NCI-H460 (cell line): Measurements from ENCODE around the gene HSD17B2. TPM values are rescaled to one million over a fixed set of nuclear protein-coding genes. Genes with fewer than 3 reads are reported as not detected.
A peak's percentile ranks its signal among the peaks of the same experiment; 100 is the strongest.
"Not testable (repeated sequence)": the region's sequence is repeated elsewhere in the genome, so short reads cannot be mapped to it uniquely, and the experiment has no call there.

Experiments used
- DNase-seq: peaks from one replicate; pipeline ENCODE4 v3.0.0-alpha.2; 2016; ENCODE audit warnings: low read depth; ENCODE audit errors: extremely low read depth
- polyA plus RNA-seq: library from polyadenylated mRNA; depleted of rRNA; stranded (reverse); fragments of >200 nt; gene quantifications from 2 replicates; pipeline ENCODE4 v1.2.3, GENCODE V29; 2014; cell fraction: nucleus; rRNA removed
- total RNA-seq: library from RNA; depleted of rRNA; stranded (reverse); fragments of >200 nt; shearing (Covaris generic); gene quantifications from 2 replicates; pipeline ENCODE4 v1.2.3, GENCODE V29; 2014; rRNA removed

Gene HSD17B2, protein sequence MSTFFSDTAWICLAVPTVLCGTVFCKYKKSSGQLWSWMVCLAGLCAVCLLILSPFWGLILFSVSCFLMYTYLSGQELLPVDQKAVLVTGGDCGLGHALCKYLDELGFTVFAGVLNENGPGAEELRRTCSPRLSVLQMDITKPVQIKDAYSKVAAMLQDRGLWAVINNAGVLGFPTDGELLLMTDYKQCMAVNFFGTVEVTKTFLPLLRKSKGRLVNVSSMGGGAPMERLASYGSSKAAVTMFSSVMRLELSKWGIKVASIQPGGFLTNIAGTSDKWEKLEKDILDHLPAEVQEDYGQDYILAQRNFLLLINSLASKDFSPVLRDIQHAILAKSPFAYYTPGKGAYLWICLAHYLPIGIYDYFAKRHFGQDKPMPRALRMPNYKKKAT
- total RNA-seq, result not detected in 2 replicates
- polyA plus RNA-seq, result not detected in 2 replicates

DNA sequence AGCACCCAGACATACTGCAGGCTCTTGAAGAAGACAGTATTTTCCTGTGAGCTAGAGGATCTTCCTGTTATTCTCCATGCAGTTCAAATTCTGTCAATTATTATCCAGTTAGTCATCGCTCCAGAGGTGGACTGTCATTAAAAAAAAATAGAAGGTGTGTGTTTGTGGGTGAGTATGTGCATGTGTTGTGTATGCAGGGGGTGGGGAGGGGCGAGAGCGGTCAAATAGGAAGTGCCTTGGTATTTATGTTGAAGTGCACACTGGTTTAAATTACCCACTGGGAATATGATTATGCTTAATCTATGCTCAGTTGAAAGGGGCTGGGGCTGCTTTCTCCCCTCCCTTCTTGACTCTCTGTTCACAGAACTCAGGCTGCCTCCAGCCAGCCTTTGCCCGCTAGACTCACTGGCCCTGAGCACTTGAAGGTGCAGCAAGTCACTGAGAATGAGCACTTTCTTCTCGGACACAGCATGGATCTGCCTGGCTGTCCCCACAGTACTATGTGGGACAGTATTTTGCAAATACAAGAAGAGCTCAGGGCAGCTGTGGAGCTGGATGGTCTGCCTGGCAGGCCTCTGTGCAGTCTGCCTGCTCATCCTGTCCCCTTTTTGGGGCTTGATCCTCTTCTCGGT lies at the start of gene HSD17B2:
HSD17B2 (plus strand) TSS at position 273 of the 632 bp plus-strand sequence; CDS start at position 445, 172 bp downstream.
- DNase-seq, result no peak

DNA sequence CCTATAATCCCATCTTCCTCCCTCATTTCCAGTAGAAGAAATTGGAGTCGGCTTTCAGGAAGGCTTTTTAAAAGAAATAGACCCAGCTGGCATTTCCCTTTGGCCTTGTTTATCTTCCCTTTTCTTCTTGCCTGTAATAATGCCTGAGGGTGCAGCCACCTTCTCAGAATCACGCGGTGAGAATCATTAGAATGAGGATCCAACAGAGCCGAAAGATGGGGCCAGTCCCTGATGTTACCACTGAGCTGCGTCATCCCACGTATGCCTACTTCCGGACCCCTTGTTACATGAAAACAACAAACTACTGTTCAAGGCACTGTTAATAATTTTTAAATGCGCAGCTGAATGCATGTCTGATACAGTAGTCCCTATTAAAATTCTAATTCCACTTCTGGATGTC lies 47.9 kb upstream of the HSD17B2 start:
- DNase-seq, result no peak

DNA sequence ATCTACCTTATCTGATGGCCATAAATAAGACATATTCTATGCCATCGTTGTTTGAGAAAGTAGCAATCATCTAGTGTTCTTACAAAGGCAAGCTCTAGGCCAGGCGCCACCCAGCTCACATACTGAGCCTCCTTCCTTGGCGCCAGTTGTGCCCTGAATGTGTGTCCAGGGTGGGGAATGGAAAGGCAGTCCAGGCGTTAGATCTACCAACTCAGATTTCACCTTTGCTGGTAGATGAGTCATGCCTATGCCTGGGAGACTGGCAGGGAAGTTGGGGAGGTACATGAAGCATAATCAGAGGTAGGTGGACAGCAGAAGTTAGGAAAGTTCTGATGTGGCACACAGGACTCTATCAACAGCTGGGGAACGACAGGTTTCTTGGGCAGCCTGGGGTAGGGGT lies 47.3 kb upstream of the HSD17B2 start:
- DNase-seq, result no peak

DNA sequence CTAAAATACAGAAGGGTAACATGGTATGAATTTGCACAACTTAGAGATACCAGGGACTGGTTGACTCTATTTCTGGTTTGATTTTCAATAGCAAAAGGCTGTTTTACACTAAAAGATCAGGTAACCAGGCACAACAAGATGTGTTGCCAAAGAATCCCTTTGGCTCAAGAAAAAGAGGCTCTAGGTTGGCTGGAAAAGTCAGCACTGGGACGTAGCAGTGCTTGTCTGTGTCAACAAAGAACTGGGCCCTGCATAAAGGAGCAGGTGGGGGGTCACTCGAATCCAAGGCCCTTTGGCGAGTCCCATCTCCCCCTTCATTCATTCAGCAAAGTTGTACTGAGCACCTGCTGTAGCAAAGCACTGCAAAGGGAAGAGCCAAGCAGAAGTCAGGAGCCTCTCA lies 42.2 kb upstream of the HSD17B2 start:
- no peak for DNase-seq

DNA sequence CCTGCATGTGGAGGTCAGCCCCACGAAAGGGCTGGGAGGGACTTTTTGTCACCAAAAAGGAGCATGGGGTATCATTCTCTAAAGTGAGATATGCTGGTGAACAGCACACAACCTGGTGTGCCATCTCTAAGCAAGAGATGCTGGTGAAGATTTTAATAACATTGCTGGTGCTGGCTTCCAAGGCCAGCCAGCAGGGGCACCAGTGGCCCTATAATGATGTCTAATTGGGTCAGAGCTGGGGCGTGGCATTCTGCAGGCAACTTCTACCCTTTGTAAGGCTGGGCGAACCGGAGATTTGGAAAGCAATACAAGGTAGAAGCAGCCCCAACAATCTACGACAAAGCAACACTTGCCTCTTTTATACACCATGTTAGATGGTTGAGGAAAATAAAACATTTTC lies 40.6 kb upstream of the HSD17B2 start:
- no peak for DNase-seq

DNA sequence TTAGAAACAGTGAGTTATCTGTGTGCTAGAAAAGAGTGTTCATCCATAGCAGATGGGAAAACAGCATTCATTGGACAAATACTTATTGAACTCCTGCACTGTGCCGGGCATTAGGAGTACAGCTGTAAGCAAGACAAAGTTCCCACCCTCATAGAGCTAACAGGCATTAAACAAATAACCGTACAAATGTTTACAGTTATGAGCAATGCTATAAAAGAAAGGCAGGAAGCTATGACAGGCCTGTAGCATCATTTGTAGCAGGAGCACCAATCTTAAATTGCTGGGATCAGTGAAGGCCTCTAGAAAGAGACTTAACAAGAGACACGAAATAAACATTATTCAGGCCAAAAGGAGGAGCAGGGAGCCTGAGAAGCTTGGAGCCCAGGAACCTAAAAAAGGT lies 39.4 kb upstream of the HSD17B2 start:
- no peak for DNase-seq

DNA sequence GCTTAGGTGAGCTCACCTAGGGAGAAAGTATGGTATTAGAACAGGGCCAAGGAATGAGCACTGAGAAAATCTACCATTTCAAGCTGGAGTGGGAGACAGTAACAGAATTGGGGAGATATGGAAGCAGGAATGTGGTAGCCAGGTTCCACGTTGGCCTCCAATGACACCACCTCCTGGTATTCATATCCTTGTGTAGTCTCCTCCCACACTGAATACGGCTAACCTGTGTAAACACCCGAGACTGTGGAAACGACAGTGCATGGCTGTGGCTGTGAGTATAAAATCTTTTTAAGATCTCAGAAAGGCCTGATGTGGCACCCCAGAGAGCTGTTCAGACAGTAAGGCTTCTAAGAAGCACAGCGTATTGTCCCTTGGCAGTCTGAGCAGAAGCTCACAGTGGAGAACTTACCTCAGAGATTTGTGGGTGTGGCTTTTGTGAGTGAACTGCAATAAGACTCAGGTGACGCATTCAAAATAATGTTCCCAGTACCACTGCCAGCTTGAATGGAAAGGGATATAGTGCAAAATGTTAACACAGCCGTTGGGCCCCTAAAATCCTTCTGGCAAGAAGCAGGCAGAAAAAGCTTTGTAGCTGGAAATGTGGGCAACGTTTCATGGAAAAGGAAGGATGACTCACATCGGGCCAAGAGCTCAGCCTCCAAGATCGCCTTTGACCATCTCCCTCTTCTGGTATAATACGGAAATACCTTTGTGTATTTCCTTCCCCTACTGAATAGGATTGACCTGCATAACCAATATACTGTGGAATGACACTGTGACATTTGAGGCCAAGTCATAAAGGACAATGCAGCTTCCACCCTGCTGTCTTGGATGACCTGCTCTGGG lies 38.2 kb upstream of the HSD17B2 start:
- DNase-seq, result peak; percentile 51

DNA sequence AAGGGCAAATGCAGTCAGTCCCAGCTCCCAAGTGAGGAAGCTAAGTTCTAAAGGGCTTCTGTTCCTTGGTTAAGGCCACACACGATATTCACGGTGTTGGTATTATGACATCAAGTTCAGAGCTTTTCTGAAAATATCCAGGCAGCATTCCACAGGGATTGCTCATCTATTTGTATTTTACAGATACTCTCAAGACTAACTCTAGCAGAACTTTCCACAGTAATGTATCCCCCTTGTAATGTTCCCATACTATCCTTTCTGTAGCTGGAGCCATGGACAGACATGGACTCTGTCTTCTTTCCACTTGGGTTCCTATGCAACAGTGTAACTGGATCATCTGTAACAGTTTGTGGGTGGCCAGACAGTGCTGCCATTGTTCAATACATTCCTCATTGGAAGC lies 37.3 kb upstream of the HSD17B2 start:
- DNase-seq, result peak; percentile 15

DNA sequence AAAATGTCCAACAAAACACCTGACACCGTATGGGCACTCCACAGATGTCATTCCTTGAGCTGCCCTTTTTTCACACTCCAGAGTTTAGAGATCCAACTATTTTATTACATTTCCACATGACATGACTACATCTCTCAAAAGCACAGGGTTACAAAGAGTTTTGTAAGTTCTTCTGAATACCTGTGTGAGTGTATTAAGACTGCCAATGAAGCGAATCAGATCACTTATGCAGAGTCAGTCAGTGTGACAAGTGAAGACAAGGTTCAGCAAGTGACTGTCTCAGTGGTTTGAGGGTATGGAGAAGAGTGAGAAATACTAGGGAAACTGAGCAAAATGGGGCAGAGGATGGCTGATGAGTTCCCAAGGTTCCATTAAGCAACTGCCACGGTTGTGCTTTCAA lies 32.2 kb upstream of the HSD17B2 start:
- no peak for DNase-seq

DNA sequence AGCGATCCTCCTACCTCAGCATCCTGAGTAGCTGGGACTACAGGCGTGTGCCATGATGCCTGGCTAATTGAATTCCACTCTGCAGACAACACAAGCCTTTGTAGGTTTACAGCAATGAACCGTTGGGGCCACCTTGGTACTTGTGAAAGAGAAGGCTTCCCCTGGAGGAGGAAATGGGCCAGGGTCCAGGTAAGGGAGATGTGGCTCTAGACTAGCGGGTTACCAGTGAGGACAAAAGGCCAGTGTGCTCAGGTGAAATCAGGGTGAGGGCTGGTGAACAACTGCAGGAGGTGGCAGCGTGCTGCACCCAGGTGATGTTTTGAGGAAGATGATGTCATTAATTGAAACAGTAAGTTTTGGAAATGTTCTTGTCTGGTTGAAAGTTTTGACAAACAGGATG lies 30.5 kb upstream of the HSD17B2 start:
- DNase-seq, result no peak

DNA sequence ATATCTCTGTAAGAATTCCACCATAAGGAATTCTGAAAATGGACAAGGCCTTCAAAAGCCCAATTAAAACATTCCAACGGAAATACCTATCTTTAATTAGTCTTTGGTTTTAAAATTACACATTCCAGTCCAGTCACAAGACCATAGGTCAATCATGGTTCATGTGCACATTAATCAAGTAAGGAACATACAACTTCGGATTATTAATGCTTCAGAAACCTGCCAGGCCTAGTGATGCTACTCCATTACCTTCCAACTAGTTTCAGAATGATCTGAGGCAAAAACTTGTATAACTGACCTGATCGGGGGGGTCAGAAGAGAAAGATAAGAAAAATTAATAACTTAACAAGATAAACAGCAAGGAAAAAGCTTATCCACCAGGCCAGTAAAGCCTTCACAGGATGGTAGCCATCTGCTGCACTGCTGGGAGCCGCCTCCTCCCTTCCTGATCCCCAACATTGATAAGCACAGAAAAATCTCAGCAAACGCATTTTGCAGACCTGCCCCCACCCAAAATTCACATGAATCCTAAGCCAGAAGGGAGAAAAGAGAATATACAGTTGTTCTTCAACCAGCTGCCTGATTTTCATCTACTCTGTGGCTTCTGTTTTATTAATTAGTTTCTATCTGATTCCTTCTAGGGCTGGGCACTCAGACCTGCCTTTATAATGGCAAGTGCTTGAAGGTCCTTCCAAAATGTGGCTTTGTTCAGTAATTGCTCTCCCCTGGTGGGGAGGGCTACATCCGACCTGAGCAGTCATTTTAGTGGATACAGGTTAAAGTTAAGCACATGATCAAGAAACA lies 29.8 kb upstream of the HSD17B2 start:
- DNase-seq, result no peak

DNA sequence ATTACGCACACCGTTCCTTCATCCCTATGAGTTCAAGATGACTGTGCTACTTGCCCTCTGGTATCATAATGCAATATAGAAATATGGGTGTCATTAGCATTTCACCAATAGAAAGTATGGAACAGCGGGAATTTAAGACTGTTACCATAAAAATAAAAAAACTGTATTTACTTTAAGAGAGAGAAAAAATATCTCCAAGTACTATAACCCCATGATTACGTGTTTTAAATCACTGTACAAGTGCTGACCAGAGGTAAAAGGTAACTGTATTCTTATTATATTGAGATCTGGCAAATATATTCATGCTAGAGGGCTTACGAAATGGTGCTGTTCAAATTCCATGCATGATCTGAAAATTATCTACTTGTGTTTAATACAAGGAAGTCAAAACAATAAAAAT lies 29.0 kb upstream of the HSD17B2 start:
- no peak for DNase-seq

DNA sequence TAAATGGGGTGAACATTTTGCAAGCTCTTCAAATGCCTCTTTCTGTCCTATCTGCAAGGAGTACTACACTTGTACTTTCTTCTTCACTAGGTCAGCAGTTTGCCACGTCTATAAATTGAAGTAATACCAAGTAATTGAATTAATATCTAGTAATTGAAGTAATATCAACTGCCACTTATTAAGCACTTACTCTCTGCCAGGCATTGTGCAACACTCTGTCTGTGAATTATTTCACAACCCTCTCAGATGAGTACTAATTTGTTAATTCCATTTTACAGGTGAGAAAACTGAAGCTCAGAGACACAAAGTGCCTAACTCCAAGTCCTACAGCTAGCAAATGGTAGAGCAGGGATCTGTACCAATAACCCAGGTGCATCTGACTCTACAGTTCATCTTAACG lies 27.9 kb upstream of the HSD17B2 start:
- DNase-seq, result no peak

DNA sequence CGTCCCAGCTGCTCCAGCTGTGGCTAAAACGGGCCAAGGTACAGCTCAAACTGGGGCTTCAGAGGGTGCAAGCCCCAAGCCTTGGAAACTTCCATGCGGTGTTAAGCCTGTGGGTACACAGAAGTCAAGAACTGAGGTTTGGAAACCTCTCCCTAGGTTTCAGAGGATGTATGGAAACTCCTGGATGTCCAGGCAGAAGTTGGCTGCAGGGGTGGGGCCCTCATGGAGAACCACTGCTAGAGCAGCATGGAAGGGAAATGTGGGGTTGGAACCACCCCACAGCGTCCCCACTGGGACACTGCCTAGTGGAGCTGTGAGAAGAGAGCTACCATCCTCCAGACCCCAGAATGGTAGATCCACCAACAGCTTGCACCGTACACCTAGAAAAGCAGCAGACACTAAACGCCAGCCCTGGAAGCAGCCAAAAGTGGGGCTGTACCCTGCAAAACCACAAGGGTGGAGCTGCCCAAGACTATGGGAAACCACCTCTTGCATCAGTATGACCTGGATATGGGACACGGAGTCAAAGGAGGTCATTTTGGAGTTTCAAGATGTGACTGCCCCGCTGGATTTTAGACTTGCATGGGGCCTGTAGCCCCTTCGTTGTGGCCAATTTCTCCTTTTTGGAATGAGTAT lies 26.0 kb upstream of the HSD17B2 start:
- no peak for DNase-seq

DNA sequence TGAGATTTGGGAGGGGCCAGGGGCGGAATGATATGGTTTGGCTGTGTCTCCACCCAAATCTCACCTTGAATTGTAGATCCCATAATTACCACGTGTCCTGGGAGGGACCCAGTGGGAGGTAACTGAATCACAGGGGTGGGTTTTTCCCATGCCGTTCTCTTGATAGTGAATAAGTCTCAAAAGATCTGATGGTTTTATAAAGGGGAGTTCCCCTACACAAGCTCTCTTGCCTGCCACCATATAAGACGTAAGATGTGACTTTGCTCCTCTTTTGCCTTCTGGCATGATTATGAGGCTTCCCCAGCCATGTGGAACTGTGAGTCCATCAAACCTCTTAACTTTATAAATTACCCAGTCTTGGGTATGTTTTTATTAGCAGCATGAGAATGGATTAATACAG lies 25.3 kb upstream of the HSD17B2 start:
- not testable (repeated sequence) for DNase-seq

DNA sequence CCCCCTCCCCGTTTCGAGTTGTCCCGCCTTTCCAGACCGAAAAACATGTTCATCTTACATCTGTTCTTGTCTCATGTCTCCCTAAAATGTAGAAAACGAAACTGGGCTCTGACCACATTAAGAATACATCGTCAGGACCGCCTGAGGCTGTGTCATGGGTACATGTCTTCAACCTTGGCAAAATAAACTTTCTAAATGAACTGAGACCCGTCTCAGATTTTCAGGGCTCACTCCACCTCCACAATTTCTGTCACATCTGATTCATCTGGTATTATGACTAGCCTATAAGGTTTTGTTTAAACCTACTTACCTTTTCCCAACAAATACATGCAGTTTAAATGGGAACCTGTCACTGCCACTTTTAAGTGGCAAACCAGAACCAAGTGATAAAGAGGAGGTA lies 24.4 kb upstream of the HSD17B2 start:
- no peak for DNase-seq

DNA sequence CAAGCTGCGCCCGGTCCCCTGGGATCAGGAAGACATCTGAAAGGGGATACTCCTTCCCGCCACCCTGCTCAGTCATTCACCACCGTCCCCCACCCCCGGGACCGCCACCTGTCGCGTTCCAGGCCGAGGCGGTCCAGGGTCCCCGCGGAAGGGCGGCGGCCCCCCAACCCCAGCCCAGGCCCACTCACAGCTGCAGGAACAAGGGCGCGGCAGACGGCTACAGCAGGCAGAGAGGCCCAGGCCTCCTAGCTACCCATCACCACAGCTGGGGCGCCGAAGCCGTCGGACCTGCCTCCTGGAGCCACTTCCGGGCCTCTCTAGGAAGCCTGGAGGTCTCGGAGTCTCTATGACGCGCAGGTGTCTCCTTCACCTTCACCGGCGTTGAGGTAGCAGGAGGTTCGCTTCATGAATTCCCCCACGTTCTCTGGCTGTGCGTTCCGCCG lies 23.8 kb upstream of the HSD17B2 start, which contains the start of gene SDR42E1:
SDR42E1 (minus strand) TSS at position 272 of the 443 bp plus-strand sequence. CDS start 10,612 bp downstream, outside the sequence.
- DNase-seq, result no peak

DNA sequence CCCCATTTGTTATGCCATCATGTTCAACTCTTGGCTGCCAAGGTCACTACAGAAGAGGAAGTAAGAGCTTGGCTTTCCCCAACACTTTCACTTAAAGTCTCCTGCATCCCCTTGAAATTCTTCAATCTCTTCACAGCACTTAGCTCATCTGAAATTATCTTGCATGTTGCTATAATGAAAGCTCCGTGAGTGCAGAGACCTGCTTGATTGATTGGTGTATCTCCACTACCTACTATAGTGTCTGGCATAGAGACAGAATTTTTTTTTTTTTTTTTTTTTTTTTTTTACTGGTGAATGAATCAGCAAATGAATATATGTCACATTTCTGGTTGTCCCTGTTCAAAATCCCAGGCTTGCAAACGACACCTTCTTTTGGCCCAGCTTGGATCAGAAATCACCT lies 21.9 kb upstream of the HSD17B2 start:
- no peak for DNase-seq

DNA sequence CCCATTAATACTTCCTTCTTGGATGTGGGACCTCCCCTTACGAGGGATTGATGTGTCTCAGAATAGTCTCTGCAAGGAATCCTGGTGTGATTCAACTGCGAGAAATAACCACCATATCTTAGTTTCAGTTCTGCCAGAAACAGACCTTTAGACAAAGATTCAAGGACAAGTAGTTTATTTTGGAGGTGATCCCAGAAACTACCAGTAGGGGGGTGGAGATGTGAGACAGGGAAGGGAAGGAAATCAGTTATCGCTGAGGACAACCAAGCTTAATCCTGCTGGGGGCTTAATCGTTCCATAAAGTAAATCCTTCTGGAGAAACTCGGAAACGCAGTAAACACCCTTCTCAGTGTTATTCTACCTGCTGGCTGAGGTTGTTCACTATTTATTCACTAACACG lies 18.8 kb upstream of the HSD17B2 start:
- no peak for DNase-seq

DNA sequence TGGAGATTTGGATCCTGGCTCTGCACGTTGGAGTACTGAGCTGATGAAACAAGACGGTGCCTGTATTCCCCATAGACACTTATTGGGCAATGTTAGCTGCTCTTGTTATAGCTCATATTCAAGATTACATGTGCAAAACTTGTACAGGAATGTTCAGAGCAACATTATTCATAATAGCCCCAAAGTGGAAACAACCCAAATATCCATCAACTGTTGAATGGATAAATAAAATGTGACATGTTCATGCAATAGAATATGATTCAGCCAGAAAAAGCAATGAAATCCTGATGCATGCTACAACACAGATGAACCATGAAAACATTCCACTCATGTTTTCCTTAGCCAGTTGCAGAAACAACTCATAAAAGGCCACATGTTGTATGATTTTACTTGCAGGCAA lies 18.1 kb upstream of the HSD17B2 start:
- no peak for DNase-seq
